KMS-11 (cell line): ENCODE measurements around the gene ADAMTS14.

Source experiments
- H2AFZ ChIP-seq: fragments of 200-600 bp; sonication (generic); 2 replicates; pipeline ENCODE4 v1.6.1; 2016; ENCODE audit warnings: antibody characterized with exemption, mixed run types, low read depth
- H3K27ac ChIP-seq: fragments of 200-600 bp; sonication (generic); 2 replicates; pipeline ENCODE4 v1.6.1; 2016; ENCODE audit warnings: mild to moderate bottlenecking, mixed run types
- H3K27me3 ChIP-seq: fragments of 200-600 bp; sonication (generic); 2 replicates; pipeline ENCODE4 v1.6.1; 2017; ENCODE audit warnings: mild to moderate bottlenecking, low read depth, mixed run types, moderate library complexity; ENCODE audit not compliant: insufficient read depth
- H3K36me3 ChIP-seq: fragments of 200-600 bp; sonication (generic); 2 replicates; pipeline ENCODE4 v1.6.1; 2017; ENCODE audit warnings: mild to moderate bottlenecking, mixed run types; ENCODE audit not compliant: insufficient read depth
- H3K4me1 ChIP-seq: fragments of 200-600 bp; sonication (generic); 2 replicates; pipeline ENCODE4 v1.6.1; 2016; ENCODE audit warnings: mild to moderate bottlenecking, low read depth, mixed run types; ENCODE audit not compliant: poor library complexity, severe bottlenecking
- H3K4me2 ChIP-seq: fragments of 200-600 bp; sonication (generic); 2 replicates; pipeline ENCODE4 v1.7.0; 2016; ENCODE audit warnings: mild to moderate bottlenecking, mixed run types
- H3K4me3 ChIP-seq: fragments of 200-600 bp; sonication (generic); IDR thresholded peaks from 2 replicates; pipeline ENCODE4 v1.6.1; 2017; ENCODE audit warnings: low read depth, low read length, mixed read lengths; ENCODE audit not compliant: insufficient read depth
- H3K79me2 ChIP-seq: fragments of 200-600 bp; sonication (generic); 2 replicates; pipeline ENCODE4 v1.6.1; 2016; ENCODE audit warnings: low read depth, mixed run types; ENCODE audit not compliant: insufficient read depth
- H3K9ac ChIP-seq: fragments of 200-600 bp; sonication (generic); 2 replicates; pipeline ENCODE4 v1.6.1; 2016; ENCODE audit warnings: mild to moderate bottlenecking, mixed run types
- H4K20me1 ChIP-seq: fragments of 200-600 bp; sonication (generic); 2 replicates; pipeline ENCODE4 v1.6.1; 2016; ENCODE audit warnings: mild to moderate bottlenecking, mixed run types; ENCODE audit not compliant: insufficient read depth
- TF ChIP-seq, protein P1 (sequence below): fragments of 200-600 bp; sonication (generic); conservative IDR thresholded peaks from 2 replicates; pipeline ENCODE4 v1.6.1; 2017; ENCODE audit warnings: low read depth, mild to moderate bottlenecking, antibody characterized with exemption, low read length, moderate library complexity, mixed read lengths

Gene ADAMTS14

DNA sequence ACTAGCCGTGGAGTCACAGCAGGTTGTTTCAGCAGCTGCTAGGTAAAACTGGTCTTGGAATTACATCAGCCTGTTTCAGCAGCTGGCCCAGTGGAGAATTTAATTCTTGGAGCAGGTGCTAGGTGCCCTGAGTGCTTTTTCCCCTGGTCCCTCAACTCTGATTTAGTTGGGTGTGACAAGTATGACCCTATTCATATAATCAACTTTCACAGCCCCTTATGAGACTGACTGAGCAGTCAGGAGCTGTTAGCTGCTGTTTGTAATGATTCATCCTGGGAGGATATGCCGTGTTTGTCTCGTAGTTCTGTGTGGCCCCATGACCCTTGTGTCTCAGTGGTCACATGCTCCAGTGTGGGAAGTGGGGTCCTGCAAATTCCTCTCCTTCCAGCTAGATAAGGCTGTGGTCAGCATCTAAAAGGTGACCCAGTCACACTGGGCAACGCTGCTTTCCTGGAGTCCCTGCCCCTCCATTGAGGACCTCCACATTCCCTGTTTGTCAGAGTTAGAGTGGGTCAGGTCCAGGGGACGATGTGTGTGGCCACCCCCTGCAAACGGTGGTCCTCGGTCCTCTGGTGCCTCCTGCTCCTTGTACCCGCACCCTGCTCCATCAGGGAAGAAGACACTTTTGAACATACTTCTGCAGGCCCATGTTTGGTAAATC, 84.5 kb downstream of the ADAMTS14 start:
- Histone ChIP-seq H3K9ac (no peak overlapping the region), H3K79me2 (no peaks in the 10 kb centered on the region), H3K27ac (no peak overlapping the region), H2AFZ (no peak overlapping the region), H3K4me3 (no peak overlapping the region), H4K20me1 (no peaks in the 10 kb centered on the region), H3K4me2 (no peak overlapping the region), H3K27me3 (no peaks in the 10 kb centered on the region; the same call in 1 of the 2 replicates), H3K36me3 (no peaks in the 10 kb centered on the region), H3K4me1 (no peaks in the 10 kb centered on the region)
- TF ChIP-seq, protein P1, sequence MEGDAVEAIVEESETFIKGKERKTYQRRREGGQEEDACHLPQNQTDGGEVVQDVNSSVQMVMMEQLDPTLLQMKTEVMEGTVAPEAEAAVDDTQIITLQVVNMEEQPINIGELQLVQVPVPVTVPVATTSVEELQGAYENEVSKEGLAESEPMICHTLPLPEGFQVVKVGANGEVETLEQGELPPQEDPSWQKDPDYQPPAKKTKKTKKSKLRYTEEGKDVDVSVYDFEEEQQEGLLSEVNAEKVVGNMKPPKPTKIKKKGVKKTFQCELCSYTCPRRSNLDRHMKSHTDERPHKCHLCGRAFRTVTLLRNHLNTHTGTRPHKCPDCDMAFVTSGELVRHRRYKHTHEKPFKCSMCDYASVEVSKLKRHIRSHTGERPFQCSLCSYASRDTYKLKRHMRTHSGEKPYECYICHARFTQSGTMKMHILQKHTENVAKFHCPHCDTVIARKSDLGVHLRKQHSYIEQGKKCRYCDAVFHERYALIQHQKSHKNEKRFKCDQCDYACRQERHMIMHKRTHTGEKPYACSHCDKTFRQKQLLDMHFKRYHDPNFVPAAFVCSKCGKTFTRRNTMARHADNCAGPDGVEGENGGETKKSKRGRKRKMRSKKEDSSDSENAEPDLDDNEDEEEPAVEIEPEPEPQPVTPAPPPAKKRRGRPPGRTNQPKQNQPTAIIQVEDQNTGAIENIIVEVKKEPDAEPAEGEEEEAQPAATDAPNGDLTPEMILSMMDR = no peak

DNA sequence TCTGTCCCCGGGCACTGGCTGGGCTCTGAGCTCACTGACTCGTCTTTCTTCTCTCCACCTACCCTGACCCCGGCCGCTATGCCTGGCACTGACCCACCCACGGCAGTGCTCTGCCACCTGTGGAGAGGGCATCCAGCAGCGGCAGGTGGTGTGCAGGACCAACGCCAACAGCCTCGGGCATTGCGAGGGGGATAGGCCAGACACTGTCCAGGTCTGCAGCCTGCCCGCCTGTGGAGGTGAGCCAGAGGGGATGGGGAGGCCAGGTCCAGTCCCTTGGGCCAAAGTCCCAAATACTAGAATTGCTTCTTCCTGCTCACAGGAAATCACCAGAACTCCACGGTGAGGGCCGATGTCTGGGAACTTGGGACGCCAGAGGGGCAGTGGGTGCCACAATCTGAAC, 85.5 kb downstream of the ADAMTS14 start:
- Histone ChIP-seq H4K20me1 (no peaks in the 10 kb centered on the region), H3K79me2 (no peaks in the 10 kb centered on the region), H3K27me3 (no peaks in the 10 kb centered on the region; the same call in 1 of the 2 replicates), H3K36me3 (no peaks in the 10 kb centered on the region), H3K27ac (no peak overlapping the region), H3K9ac (no peak overlapping the region), H3K4me3 (no peak overlapping the region), H2AFZ (no peak overlapping the region), H3K4me1 (no peaks in the 10 kb centered on the region), H3K4me2 (no peak overlapping the region)
- TF ChIP-seq, protein P1 = no peak

DNA sequence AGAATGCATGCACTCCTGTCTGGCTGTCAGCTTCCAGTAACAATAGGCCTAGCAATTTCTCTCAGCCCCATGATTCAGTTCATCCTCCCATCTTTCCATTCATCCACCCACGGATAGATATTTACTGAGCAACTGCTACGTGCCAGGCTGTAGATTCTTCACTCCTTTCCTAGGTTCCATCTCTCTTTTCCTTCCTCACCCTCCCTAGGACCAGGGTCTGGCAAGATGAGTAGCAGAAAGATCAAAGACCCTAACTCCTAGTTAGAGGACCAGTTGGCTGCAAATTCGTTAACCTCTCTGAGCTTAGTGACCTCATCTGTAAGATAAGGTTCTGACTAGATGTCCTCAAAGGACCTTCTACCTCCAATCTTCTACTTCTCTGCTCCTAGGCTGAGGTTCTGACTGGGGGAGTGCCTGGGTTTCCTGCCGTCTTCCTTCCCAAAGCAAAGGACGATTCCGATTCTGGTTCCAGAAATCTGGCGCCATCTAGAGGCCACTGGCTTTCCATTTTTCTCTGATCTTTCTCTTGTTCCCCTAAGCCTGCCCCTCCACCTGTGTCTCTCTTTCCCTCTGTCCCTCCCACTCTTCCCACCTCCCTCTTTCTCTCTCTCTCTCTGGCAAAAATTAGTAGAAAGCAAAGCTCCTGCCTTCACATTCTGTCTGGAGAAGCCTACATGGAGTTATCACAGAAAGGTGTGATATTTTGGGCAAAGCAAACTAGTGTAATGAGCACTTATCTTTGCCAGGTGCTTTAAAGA, 86.6 kb downstream of the ADAMTS14 start:
- no peaks in the 10 kb centered on the region for H3K4me1 ChIP-seq
- no peak overlapping the region for H3K4me2 ChIP-seq
- H2AFZ ChIP-seq = no peak overlapping the region
- no peak overlapping the region for H3K9ac ChIP-seq
- H3K4me3 ChIP-seq = no peak overlapping the region
- H3K79me2 ChIP-seq = no peaks in the 10 kb centered on the region
- no peaks in the 10 kb centered on the region for H4K20me1 ChIP-seq
- TF ChIP-seq, protein P1 = peak; percentile 71
- no peak overlapping the region for H3K27ac ChIP-seq
- H3K27me3 ChIP-seq = no peaks in the 10 kb centered on the region; the same call in 1 of the 2 replicates
- no peaks in the 10 kb centered on the region for H3K36me3 ChIP-seq

DNA sequence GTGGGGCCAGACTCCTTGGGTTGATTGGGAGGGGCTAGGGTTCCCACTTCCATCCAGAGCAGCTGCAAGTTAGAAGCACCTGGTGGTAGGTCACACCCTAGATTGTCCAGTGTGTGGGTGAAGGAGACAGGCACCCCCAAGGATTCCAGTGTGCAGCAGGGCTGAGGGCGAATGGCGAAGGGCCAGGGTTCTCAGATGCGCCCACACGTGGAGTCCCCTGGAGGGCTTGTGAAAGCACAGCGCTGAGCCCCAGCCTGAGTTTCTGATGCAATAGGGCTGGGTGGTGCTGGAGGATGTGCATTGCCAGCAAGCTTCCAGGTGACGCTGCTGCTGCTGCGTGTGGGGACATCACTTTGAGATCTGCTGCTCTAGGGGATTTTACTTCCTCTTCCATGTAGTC, 87.5 kb downstream of the ADAMTS14 start:
- no peaks in the 10 kb centered on the region; the same call in 1 of the 2 replicates for H3K27me3 ChIP-seq
- H3K4me2 ChIP-seq = no peak overlapping the region
- TF ChIP-seq, protein P1 = no peak
- H4K20me1 ChIP-seq = no peaks in the 10 kb centered on the region
- no peaks in the 10 kb centered on the region for H3K36me3 ChIP-seq
- H3K4me1 ChIP-seq = no peaks in the 10 kb centered on the region
- H3K9ac ChIP-seq = no peak overlapping the region
- no peak overlapping the region for H2AFZ ChIP-seq
- H3K27ac ChIP-seq = no peak overlapping the region
- H3K79me2 ChIP-seq = no peaks in the 10 kb centered on the region
- no peak overlapping the region for H3K4me3 ChIP-seq
